Astrocyte of the cerebellum (primary cell): ENCODE measurements around the gene ZNF341.
A peak's percentile ranks its signal among the peaks of the same experiment; 100 is the strongest.

ENCODE experiments used
- DNase-seq: peaks from one replicate; pipeline ENCODE4 v3.0.0-alpha.2; 2011; ENCODE audit warnings: low read depth
- H3K4me3 ChIP-seq: 2 replicates; pipeline ENCODE4 v1.5.1; 2011; ENCODE audit warnings: mild to moderate bottlenecking, low read depth, low read length, moderate library complexity
- CTCF ChIP-seq: IDR thresholded peaks from 2 replicates; pipeline ENCODE4 v1.5.1; 2012; ENCODE audit warnings: low read length, low read depth, moderate library complexity, mild to moderate bottlenecking; ENCODE audit errors: missing control alignments
- in situ Hi-C: cut with HindIII; loops from 2 replicates; pipeline ENCODE4 v1.10.0; 2017; ENCODE audit warnings: low sequenced_read_pairs

ZNF341 gene

GRCh38 chr20:33796907-33797544, 65.2 kb downstream of the ZNF341 start:
- no peak for TF ChIP-seq CTCF
- DNase-seq, result no peak
- in situ Hi-C loops, result no loop called here
- H3K4me3 ChIP-seq, result no peak overlapping the region

DNA sequence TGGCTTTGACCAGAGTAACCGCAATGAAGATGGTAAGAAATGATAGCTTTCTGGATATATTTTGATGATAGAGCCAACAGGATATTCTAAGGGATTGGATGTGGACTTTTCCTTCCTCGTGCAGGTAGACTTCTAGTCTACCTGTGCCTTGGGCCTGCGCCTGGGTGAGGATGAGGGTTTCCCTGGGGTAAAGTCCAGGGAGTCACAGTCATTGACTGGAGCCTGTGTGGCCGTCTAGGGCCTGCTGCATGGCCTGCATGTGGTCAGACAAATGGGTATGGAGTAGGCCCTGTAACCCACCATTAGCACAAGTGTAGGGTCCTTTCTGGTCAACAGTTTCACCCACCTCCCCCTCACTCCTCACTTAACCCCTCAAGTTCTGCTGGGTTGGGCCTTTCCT, 66.6 kb downstream of the ZNF341 start:
- H3K4me3 ChIP-seq, result no peak overlapping the region
- in situ Hi-C loops, result no loop called here
- TF ChIP-seq CTCF, result no peak
- DNase-seq, result no peak

DNA sequence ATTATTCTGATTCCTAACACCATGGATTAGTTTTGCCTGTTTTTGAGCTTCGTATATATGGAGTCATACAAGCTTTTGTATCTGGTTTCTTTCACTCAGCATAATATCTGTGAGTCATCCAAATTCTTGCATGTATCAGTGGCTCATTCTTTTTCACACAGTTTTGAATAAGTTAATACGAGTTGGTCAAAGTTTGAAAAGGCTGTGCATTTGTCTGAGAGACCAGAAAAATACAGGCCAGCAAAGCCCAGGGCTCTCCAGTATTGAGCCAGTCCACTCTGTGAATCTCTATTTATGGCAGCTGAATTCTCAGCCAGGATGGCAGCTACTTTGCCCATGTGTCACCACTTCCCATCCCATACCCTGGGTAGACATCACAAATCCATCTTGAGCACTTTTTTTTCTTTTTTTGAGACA, 72.1 kb downstream of the ZNF341 start:
- in situ Hi-C loops, result no loop called here
- DNase-seq, result peak; percentile 63
- H3K4me3 ChIP-seq, result no peak overlapping the region
- no peak for TF ChIP-seq CTCF

- no peak for TF ChIP-seq CTCF
- DNase-seq, result no peak
- no peak overlapping the region for H3K4me3 ChIP-seq
- in situ Hi-C loops, result no loop called here
Observed at GRCh38 chr20:33808388-33808787, 76.6 kb downstream of the ZNF341 start.

- no peak for TF ChIP-seq CTCF
- in situ Hi-C loops, result no loop called here
- DNase-seq, result no peak
- H3K4me3 ChIP-seq, result no peak overlapping the region
Observed at GRCh38 chr20:33810259-33810658, 78.5 kb downstream of the ZNF341 start.

- no peak for TF ChIP-seq CTCF
- DNase-seq, result peak; percentile 98
- in situ Hi-C loops, result no loop called here
- H3K4me3 ChIP-seq, result peak within 1 kb of the TSS; percentile 86
Observed at GRCh38 chr20:33810885-33811775, 79.3 kb downstream of the ZNF341 start, which contains the start of gene CHMP4B. Gene CHMP4B (plus strand): TSS chr20:33811348. CDS start chr20:33811469, 121 bp downstream.
